ENCODE results near the gene ATN1.

ATN1 gene

GRCh38 chr12:6979021-6979420, 51.3 kb downstream of the ATN1 start:
- no peak for DNase-seq

DNA sequence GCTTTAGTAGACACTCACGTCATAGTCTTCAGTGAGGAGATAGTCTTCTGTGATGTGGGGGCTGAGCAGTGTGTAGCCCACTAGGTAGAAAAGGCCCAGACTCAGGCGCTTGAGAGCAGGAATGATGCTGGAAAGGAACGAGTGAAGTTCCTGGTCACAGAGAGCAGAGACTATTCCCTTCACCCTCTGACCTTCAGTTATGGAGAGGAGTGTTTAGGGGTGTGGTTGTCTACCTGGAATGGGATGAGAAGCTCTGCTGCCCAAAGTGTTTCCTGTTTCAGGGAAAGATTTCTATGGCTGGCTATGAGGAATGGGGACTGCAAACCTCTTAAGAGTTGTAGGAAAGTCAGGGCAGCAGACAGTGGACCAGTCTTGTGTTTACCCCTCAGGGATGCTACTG, 51.7 kb downstream of the ATN1 start:
- DNase-seq, result no peak

DNA sequence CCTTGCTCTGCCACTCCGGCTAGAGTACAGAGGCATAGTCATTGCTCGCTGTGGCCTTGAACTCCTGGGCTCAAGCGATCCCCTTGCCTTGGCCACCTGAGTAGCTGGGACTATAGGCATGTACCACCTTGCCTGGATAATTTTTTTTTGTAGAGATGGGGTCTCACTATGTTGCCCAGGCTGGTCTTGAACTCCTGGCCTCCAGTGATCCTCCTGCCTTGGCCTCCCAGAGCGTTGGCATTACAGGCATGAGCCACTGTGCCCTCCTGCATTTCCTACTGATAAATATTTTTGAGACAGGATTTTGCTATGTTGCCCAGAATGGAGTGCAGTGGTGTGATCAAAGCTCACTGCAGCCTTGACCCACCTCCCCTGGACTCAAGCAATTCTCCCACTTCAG, 52.3 kb downstream of the ATN1 start:
- no peak for DNase-seq

DNA sequence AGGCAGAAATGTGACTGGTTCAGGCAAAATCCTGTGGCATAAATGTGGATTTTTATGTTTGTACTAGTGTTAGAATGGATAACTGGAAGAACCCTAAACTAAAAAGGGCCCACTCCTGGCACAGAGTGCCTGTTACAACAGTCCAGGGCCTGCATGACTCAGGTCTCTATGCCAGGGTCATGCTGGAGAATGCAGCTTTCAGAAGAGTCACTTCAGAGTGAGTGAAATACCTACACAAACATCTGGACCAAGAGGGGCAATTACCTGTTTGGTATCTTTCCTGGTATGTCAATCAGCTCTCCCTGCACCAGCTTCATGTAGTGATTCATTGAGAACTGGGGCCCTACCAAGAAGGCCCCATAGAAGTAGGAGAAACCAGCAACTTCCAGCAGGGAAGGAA, 53.0 kb downstream of the ATN1 start:
- DNase-seq, result no peak

DNA sequence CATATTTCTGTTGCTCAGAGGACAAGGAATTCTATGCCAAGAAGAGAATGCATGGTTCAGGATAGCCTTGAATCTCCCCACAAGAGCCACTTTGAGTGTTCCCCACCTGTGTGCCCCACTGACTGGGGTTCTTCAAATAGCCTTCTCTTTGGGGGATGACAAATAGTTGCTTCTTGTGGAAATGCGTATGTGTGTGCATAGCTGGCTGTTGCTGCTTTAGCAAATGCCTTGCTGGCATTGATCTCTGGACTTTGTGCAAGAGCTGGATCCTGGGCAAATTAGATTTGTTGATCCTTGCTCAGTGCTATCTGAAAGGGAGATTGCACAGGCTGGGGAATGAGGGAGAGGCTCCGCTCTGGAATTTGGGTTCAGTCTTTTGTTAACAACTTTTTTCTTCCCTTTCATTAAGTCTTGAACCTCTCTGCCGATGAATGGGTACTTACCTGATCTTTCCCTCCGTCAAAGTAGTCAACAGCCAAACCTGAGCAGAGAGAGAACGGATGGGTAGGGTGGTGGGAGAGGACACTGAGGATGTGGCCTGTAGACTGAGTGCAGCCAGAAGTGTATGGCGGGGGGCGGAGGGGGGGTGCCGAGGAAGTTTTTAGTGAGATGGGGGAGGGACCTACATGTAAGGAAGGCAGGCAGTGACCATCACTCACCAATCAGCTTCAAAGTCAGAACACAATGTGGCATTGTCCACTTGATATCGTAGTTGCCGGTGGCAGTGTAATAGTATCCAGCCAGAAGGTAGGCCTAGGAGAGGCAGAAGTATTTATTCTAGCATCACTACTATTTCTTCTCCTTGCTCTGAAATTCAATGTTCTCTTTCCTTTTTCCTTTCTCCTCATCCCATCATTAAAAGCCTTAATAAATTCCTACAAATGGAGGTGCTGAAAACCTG, 53.6 kb downstream of the ATN1 start:
- no peak for DNase-seq

GRCh38 chr12:6982532-6982931, 54.8 kb downstream of the ATN1 start:
- no peak for DNase-seq

GRCh38 chr12:6987956-6988553, 60.3 kb downstream of the ATN1 start:
- DNase-seq, result no peak
